Suprapubic skin (tissue), 4 donors: ENCODE results near the gene CCR9. TPM values are rescaled to one million over a fixed set of nuclear protein-coding genes. Genes with fewer than 3 reads are reported as not detected.

ENCODE experiments used
- DNase-seq, 2 donors: peaks; one replicate each; pipeline ENCODE4 v3.0.0-alpha.2; 2019; ENCODE audit warnings: low spot score in 2 of 2
- H3K27ac ChIP-seq: fragments of 200-600 bp; sonication (generic); one replicate; pipeline ENCODE4 v1.5.1; 2019
- H3K27me3 ChIP-seq: fragments of 200-600 bp; sonication (generic); one replicate; pipeline ENCODE4 v1.5.1; 2019
- H3K36me3 ChIP-seq: fragments of 200-600 bp; sonication (generic); one replicate; pipeline ENCODE4 v1.5.1; 2019
- H3K4me1 ChIP-seq: fragments of 200-600 bp; sonication (generic); one replicate; pipeline ENCODE4 v1.5.1; 2019
- H3K4me3 ChIP-seq: fragments of 200-600 bp; sonication (generic); one replicate; pipeline ENCODE4 v1.5.1; 2019; ENCODE audit warnings: mild to moderate bottlenecking
- H3K9me3 ChIP-seq: fragments of 200-600 bp; sonication (generic); one replicate; pipeline ENCODE4 v1.5.1; 2019
- CTCF ChIP-seq, 2 donors: fragments of 200-600 bp in 1 of 2; fragments of 450-650 bp in 1 of 2; sonication (generic) in 1 of 2; IDR thresholded peaks; one replicate each; pipeline ENCODE4 v1.5.1; 2016 to 2019; ENCODE audit warnings: antibody characterized with exemption in 2 of 2, mild to moderate bottlenecking in 1 of 2, moderate library complexity in 1 of 2
- EP300 ChIP-seq: sonication (generic); formaldehyde crosslinking; IDR thresholded peaks from one replicate; pipeline ENCODE4 v1.6.1; 2017; ENCODE audit warnings: antibody characterized with exemption
- POLR2A ChIP-seq, 2 donors: fragments of 450-650 bp; IDR thresholded peaks; one replicate each; pipeline ENCODE4 v1.6.1; 2017; ENCODE audit warnings: antibody characterized with exemption in 2 of 2, mild to moderate bottlenecking in 2 of 2, moderate library complexity in 2 of 2
- POLR2AphosphoS5 ChIP-seq, 3 donors: sonication (generic); formaldehyde crosslinking; IDR thresholded peaks; one replicate each; pipeline ENCODE4 v1.6.1; 2017; ENCODE audit warnings: antibody characterized with exemption in 3 of 3
- WGBS: methylation state at CpG from one replicate; pipeline ENCODE4 v1.1.5; 2018; 5-methylcytosine and 5-hydroxymethylcytosine counted together
- total RNA-seq, 4 donors: library from RNA; depleted of rRNA; stranded (reverse); fragments of >200 nt; gene quantifications; one replicate each; pipeline ENCODE4 v1.1.0, GENCODE V29; 2016

The CCR9 gene
- total RNA-seq, 4 donors from 2014 or later, result not detected

- WGBS, result 80% methylated on average over 1 of the region's 1 CpG
- Histone ChIP-seq H3K36me3 (peaks cover 68% of the 10 kb centered on the region), H3K27ac (no peak overlapping the region), H3K4me3 (no peak overlapping the region), H3K4me1 (no peaks in the 10 kb centered on the region), H3K9me3 (no peaks in the 10 kb centered on the region), H3K27me3 (no peaks in the 10 kb centered on the region)
- no peak for DNase-seq
- no peak for TF ChIP-seq POLR2AphosphoS5 (IDR thresholded peaks at IDR 0.05)
- TF ChIP-seq EP300, result no peak
- no peak for TF ChIP-seq POLR2A (IDR thresholded peaks at IDR 0.05)
- no peak for TF ChIP-seq CTCF (IDR thresholded peaks at IDR 0.05)
These were observed 60.0 kb downstream of the CCR9 start for GRCh38 chr3:45946307-45946706.

- peak in 1 of 2 donors; percentile 12 for DNase-seq
- no peak overlapping the region for H3K27ac ChIP-seq
- WGBS, result 95% methylated on average over 3 of the region's 3 CpGs
These were observed 60.5 kb downstream of the CCR9 start for GRCh38 chr3:45946875-45947274.

DNA sequence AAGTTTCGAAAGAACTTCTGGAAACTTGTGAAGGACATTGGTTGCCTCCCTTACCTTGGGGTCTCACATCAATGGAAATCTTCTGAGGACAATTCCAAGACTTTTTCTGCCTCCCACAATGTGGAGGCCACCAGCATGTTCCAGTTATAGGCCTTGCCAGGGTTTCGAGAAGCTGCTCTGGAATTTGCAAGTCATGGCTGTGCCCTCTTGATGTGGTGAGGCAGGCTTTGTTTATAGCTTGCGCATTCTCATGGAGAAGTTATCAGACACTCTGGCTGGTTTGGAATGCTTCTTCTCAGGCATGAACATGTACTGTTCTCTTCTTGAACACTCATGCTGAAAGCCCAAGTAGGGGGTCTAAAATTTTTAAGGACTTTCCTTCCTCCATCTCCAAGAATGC, 61.0 kb downstream of the CCR9 start:
- peaks cover 78% of the 10 kb centered on the region for H3K36me3 ChIP-seq
- no peak overlapping the region for H3K4me3 ChIP-seq
- no peak overlapping the region for H3K27ac ChIP-seq
- no peaks in the 10 kb centered on the region for H3K27me3 ChIP-seq
- WGBS, result 96% methylated on average over 3 of the region's 3 CpGs
- DNase-seq, result no peak
- no peak for TF ChIP-seq POLR2A (IDR thresholded peaks at IDR 0.05)
- TF ChIP-seq EP300, result no peak
- no peak for TF ChIP-seq CTCF (IDR thresholded peaks at IDR 0.05)
- TF ChIP-seq POLR2AphosphoS5 (IDR thresholded peaks at IDR 0.05), result no peak
- no peaks in the 10 kb centered on the region for H3K9me3 ChIP-seq
- H3K4me1 ChIP-seq, result no peaks in the 10 kb centered on the region

More at GRCh38 chr3:45946875-45947274, 60.5 kb downstream of the CCR9 start:
- TF ChIP-seq EP300 (no peak), POLR2AphosphoS5 (IDR thresholded peaks at IDR 0.05) (no peak), POLR2A (IDR thresholded peaks at IDR 0.05) (no peak), CTCF (IDR thresholded peaks at IDR 0.05) (no peak)
- Histone ChIP-seq H3K4me3 (no peak overlapping the region), H3K27me3 (no peaks in the 10 kb centered on the region), H3K9me3 (no peaks in the 10 kb centered on the region), H3K36me3 (peaks cover 73% of the 10 kb centered on the region), H3K4me1 (no peaks in the 10 kb centered on the region)

GRCh38 chr3:45948311-45948781, 62.0 kb downstream of the CCR9 start:
- DNase-seq, result no peak
- 81% methylated on average over 6 of the region's 6 CpGs for WGBS
- peaks cover 79% of the 10 kb centered on the region for H3K36me3 ChIP-seq
- no peak overlapping the region for H3K27ac ChIP-seq
- TF ChIP-seq EP300 (no peak), POLR2A (IDR thresholded peaks at IDR 0.05) (no peak), CTCF (IDR thresholded peaks at IDR 0.05) (no peak), POLR2AphosphoS5 (IDR thresholded peaks at IDR 0.05) (no peak)
- H3K4me1 ChIP-seq, result no peaks in the 10 kb centered on the region
- no peaks in the 10 kb centered on the region for H3K9me3 ChIP-seq
- H3K27me3 ChIP-seq, result no peaks in the 10 kb centered on the region
- H3K4me3 ChIP-seq, result no peak overlapping the region

DNA sequence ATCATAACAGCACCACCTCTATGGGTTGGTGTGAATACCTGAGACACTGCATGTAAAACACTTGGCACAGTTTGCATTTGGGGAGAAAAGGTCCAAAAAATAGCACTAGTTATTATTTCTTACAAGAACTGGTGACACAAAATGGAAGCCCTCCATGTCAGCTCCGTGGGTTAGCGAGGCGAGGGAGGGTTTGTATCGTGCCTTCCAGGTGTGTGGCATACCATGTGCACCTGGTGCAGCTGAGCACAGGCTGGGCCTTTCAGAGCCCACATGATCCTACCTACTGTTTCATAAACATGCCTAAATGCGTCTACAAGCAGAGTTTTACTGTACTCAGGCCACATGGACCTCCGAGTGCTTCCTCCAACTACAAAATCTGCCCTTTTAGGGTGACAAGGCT, 62.5 kb downstream of the CCR9 start:
- Histone ChIP-seq H3K9me3 (no peaks in the 10 kb centered on the region), H3K4me1 (no peaks in the 10 kb centered on the region), H3K27me3 (no peaks in the 10 kb centered on the region), H3K27ac (no peak overlapping the region), H3K36me3 (peaks cover 82% of the 10 kb centered on the region), H3K4me3 (no peak overlapping the region)
- DNase-seq, result peak in 1 of 2 donors; percentile 55
- no peak for TF ChIP-seq POLR2AphosphoS5 (IDR thresholded peaks at IDR 0.05)
- TF ChIP-seq CTCF (IDR thresholded peaks at IDR 0.05), result no peak
- no peak for TF ChIP-seq POLR2A (IDR thresholded peaks at IDR 0.05)
- no peak for TF ChIP-seq EP300
- 96% methylated on average over 5 of the region's 6 CpGs for WGBS
